H9 (cell line): Measurements from ENCODE around the gene TENM4. TPM values are rescaled to one million over a fixed set of nuclear protein-coding genes. Genes with fewer than 3 reads are reported as not detected.

Experiments used
- DNase-seq: peaks from one replicate; pipeline ENCODE4 v3.0.0-alpha.2; 2017
- H2AFZ ChIP-seq: one replicate; pipeline ENCODE4 v1.6.1; 2013; ENCODE audit warnings: mild to moderate bottlenecking, low read length, control low read depth, moderate library complexity
- H2AK5ac ChIP-seq: 2 replicates; pipeline ENCODE4 v1.6.1; 2013; ENCODE audit warnings: low read length, control low read depth, mixed read lengths; ENCODE audit not compliant: insufficient read length
- H2BK120ac ChIP-seq: one replicate; pipeline ENCODE4 v1.6.1; 2013; ENCODE audit warnings: low read depth, mild to moderate bottlenecking, low read length, control low read depth, inconsistent platforms; ENCODE audit not compliant: poor library complexity, severe bottlenecking
- H2BK12ac ChIP-seq: 2 replicates; pipeline ENCODE4 v1.6.1; 2013; ENCODE audit warnings: low read length, control low read depth, mixed read lengths, low read depth; ENCODE audit not compliant: insufficient read length
- H2BK15ac ChIP-seq: 2 replicates; pipeline ENCODE4 v1.6.1; 2013; ENCODE audit warnings: low read depth, low read length, control low read depth
- H2BK20ac ChIP-seq: one replicate; pipeline ENCODE4 v1.6.1; 2013; ENCODE audit warnings: low read depth, mild to moderate bottlenecking, low read length, control low read depth, inconsistent platforms; ENCODE audit not compliant: poor library complexity, severe bottlenecking
- H2BK5ac ChIP-seq: 2 replicates; pipeline ENCODE4 v1.6.1; 2013; ENCODE audit warnings: low read length, control low read depth, mixed read lengths; ENCODE audit not compliant: insufficient read length
- H3K14ac ChIP-seq: 2 replicates; pipeline ENCODE4 v1.6.1; 2013; ENCODE audit warnings: low read length, control low read depth; ENCODE audit not compliant: insufficient read depth
- H3K18ac ChIP-seq: 2 replicates; pipeline ENCODE4 v1.6.1; 2013; ENCODE audit warnings: low read depth, mild to moderate bottlenecking, mixed read lengths, low read length, control low read depth; ENCODE audit not compliant: insufficient read length
- H3K23ac ChIP-seq: 2 replicates; pipeline ENCODE4 v1.6.1; 2013; ENCODE audit warnings: low read length, control low read depth, mixed read lengths, low read depth; ENCODE audit not compliant: insufficient read length
- H3K23me2 ChIP-seq: 2 replicates; pipeline ENCODE4 v1.6.1; 2013; ENCODE audit warnings: low read depth, mild to moderate bottlenecking, mixed read lengths, low read length, control low read depth; ENCODE audit not compliant: insufficient read length, poor library complexity, severe bottlenecking
- H3K27ac ChIP-seq: 2 replicates; pipeline ENCODE4 v1.5.1; 2013; ENCODE audit warnings: low read length, control low read depth, mixed read lengths, low read depth; ENCODE audit not compliant: insufficient read length
- H3K27me3 ChIP-seq: 2 replicates; pipeline ENCODE4 v1.6.1; 2013; ENCODE audit warnings: low read length, control low read depth, inconsistent platforms; ENCODE audit not compliant: insufficient read depth
- H3K4ac ChIP-seq: 2 replicates; pipeline ENCODE4 v1.6.1; 2013; ENCODE audit warnings: low read depth, mild to moderate bottlenecking, control low read depth, inconsistent platforms, low read length, moderate library complexity
- H3K4me1 ChIP-seq: 2 replicates; pipeline ENCODE4 v1.6.1; 2013; ENCODE audit warnings: low read length, control low read depth, inconsistent platforms; ENCODE audit not compliant: insufficient read depth
- H3K4me2 ChIP-seq: 2 replicates; pipeline ENCODE4 v1.6.1; 2013; ENCODE audit warnings: low read length, control low read depth, mixed read lengths; ENCODE audit not compliant: insufficient read length, insufficient read depth
- H3K56ac ChIP-seq: 2 replicates; pipeline ENCODE4 v1.6.1; 2013; ENCODE audit warnings: low read depth, mild to moderate bottlenecking, mixed read lengths, low read length, control low read depth; ENCODE audit not compliant: insufficient read length
- H3K79me1 ChIP-seq: 2 replicates; pipeline ENCODE4 v1.6.1; 2013; ENCODE audit warnings: low read depth, mild to moderate bottlenecking, moderate library complexity, low read length, control low read depth, inconsistent platforms; ENCODE audit not compliant: insufficient read depth, poor library complexity, severe bottlenecking
- H3K79me2 ChIP-seq: 2 replicates; pipeline ENCODE4 v1.6.1; 2013; ENCODE audit warnings: low read length, control low read depth, inconsistent platforms; ENCODE audit not compliant: insufficient read depth
- H3K9ac ChIP-seq: 2 replicates; pipeline ENCODE4 v1.6.1; 2013; ENCODE audit warnings: low read length, control low read depth, mixed read lengths; ENCODE audit not compliant: insufficient read length; ENCODE audit errors: extremely low read depth
- H3K9me3 ChIP-seq: one replicate; pipeline ENCODE4 v1.6.1; 2013; ENCODE audit warnings: low read depth, low read length, inconsistent platforms; ENCODE audit not compliant: control insufficient read depth
- H3T11ph ChIP-seq: one replicate; pipeline ENCODE4 v1.6.1; 2013; ENCODE audit warnings: mild to moderate bottlenecking, low read length, control low read depth, inconsistent platforms
- H4K20me1 ChIP-seq: one replicate; pipeline ENCODE4 v1.6.1; 2013; ENCODE audit not compliant: control insufficient read depth, insufficient read length, insufficient read depth
- H4K5ac ChIP-seq: 2 replicates; pipeline ENCODE4 v1.6.1; 2013; ENCODE audit warnings: low read depth, mild to moderate bottlenecking, mixed read lengths, low read length, control low read depth; ENCODE audit not compliant: insufficient read length
- H4K8ac ChIP-seq: replicated peaks from 2 replicates; pipeline ENCODE4 v1.6.1; 2013; ENCODE audit warnings: low read length, control low read depth, mixed read lengths, low read depth; ENCODE audit not compliant: insufficient read length
- H4K91ac ChIP-seq: 2 replicates; pipeline ENCODE4 v1.6.1; 2013; ENCODE audit warnings: low read depth, mild to moderate bottlenecking, moderate library complexity, mixed read lengths, low read length, control low read depth; ENCODE audit not compliant: insufficient read length
- H3K27ac Mint-ChIP-seq, 3 experiments: 2 replicates in 2 of 3; 3 replicates in 1 of 3; pipeline ENCODE4 v1.8.0; 2020 to 2021; ENCODE audit warnings: mixed read lengths in 3 of 3, mild to moderate bottlenecking in 1 of 3, moderate library complexity in 1 of 3
- H3K27me3 Mint-ChIP-seq: 2 replicates; pipeline ENCODE4 v1.8.0; 2021; ENCODE audit warnings: low read depth, mild to moderate bottlenecking, moderate library complexity, mixed read lengths
- H3K36me3 Mint-ChIP-seq, 3 experiments: 2 replicates in 2 of 3; 3 replicates in 1 of 3; pipeline ENCODE4 v1.8.0; 2020 to 2021; ENCODE audit warnings: low read depth in 3 of 3, mixed read lengths in 3 of 3; ENCODE audit not compliant: insufficient read depth in 1 of 3
- H3K4me1 Mint-ChIP-seq, 2 experiments: 2 replicates each; pipeline ENCODE4 v1.8.0; 2020; ENCODE audit warnings: mixed read lengths in 2 of 2
- H3K4me3 Mint-ChIP-seq, 2 experiments: 2 replicates in 1 of 2; 3 replicates in 1 of 2; pipeline ENCODE4 v1.8.0; 2020 to 2021; ENCODE audit warnings: mild to moderate bottlenecking in 2 of 2, mixed read lengths in 2 of 2, moderate library complexity in 1 of 2
- H3K9me3 Mint-ChIP-seq, 2 experiments: 2 replicates in 1 of 2; 3 replicates in 1 of 2; pipeline ENCODE4 v1.8.0; 2020; ENCODE audit warnings: mild to moderate bottlenecking in 2 of 2, mixed read lengths in 2 of 2, moderate library complexity in 1 of 2
- WGBS: extraction: QIAGEN DNeasy Blood & Tissue Kit; methylation state at CpG from one replicate; pipeline ENCODE4 v1.1.7; 2013; ENCODE audit warnings: missing lambda C conversion rate, low lambda C conversion rate, mixed read lengths; ENCODE audit not compliant: insufficient read length; ENCODE audit errors: extremely low coverage; 5-methylcytosine and 5-hydroxymethylcytosine counted together
- total RNA-seq: library from RNA; stranded (reverse); gene quantifications from 2 replicates; pipeline ENCODE4 v1.2.1, GENCODE V29; 2021
- TF ChIP-seq, protein P1 (sequence below): fragments of 200-600 bp; sonication (generic); conservative IDR thresholded peaks from 3 replicates; pipeline ENCODE4 v1.8.0; 2021; ENCODE audit warnings: antibody characterized with exemption, mild to moderate bottlenecking

The TENM4 gene
- total RNA-seq, 1 experiment from 2014 or later = 4.6 TPM

DNA sequence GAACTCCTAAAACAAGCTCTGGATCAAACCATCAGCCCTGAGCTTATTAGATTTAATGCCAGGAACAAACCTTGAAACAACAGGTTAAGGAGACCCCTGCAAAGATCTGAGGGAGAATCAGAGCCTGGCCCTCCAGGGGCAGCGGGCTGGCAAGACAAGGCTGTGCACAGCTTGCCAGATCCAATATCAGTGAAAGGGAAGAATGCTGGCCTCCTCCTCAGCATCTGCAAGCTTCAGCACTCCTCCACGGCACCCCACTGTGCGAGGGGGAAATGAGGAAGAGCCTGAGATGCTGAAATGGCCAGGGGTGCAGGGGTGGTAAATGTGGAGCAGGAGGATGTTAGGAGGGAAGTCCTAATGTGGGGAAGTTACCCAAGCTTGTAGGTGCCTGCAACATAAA lies 167.0 kb downstream of the TENM4 start:
- no peak overlapping the region for H3T11ph ChIP-seq
- H2BK15ac ChIP-seq = no peak overlapping the region
- H4K91ac ChIP-seq = no peak overlapping the region
- H3K27ac ChIP-seq = no peak overlapping the region
- H3K4me1 Mint-ChIP-seq = peaks cover 26 to 38% of the 10 kb centered on the region in 2 experiments
- H3K4me2 ChIP-seq = no peak overlapping the region
- no peak overlapping the region for H3K14ac ChIP-seq
- no peak overlapping the region for H3K4ac ChIP-seq
- no peaks in the 10 kb centered on the region for H3K79me1 ChIP-seq
- H3K23ac ChIP-seq = no peak overlapping the region
- H4K5ac ChIP-seq = no peak overlapping the region
- no peak overlapping the region for H2AFZ ChIP-seq
- H3K27ac Mint-ChIP-seq = peak overlapping the region in 1 of 3 experiments; percentile 34; a peak in 1 of 7 replicates
- H3K27me3 ChIP-seq = no peaks in the 10 kb centered on the region
- H3K9me3 ChIP-seq = no peaks in the 10 kb centered on the region
- no peaks in the 10 kb centered on the region for H4K20me1 ChIP-seq
- no peak overlapping the region for H3K56ac ChIP-seq
- no peaks in the 10 kb centered on the region; the same call in 1 of the 2 replicates for H3K4me1 ChIP-seq
- H3K27me3 Mint-ChIP-seq = no peaks in the 10 kb centered on the region
- no peak overlapping the region for H2AK5ac ChIP-seq
- no peak for DNase-seq
- H4K8ac ChIP-seq = no peak overlapping the region
- no peaks in the 10 kb centered on the region for H3K9me3 Mint-ChIP-seq
- no peaks in the 10 kb centered on the region; a peak in 2 of 7 replicates for H3K36me3 Mint-ChIP-seq
- H2BK120ac ChIP-seq = no peak overlapping the region
- H3K79me2 ChIP-seq = no peaks in the 10 kb centered on the region
- TF ChIP-seq, protein P1, sequence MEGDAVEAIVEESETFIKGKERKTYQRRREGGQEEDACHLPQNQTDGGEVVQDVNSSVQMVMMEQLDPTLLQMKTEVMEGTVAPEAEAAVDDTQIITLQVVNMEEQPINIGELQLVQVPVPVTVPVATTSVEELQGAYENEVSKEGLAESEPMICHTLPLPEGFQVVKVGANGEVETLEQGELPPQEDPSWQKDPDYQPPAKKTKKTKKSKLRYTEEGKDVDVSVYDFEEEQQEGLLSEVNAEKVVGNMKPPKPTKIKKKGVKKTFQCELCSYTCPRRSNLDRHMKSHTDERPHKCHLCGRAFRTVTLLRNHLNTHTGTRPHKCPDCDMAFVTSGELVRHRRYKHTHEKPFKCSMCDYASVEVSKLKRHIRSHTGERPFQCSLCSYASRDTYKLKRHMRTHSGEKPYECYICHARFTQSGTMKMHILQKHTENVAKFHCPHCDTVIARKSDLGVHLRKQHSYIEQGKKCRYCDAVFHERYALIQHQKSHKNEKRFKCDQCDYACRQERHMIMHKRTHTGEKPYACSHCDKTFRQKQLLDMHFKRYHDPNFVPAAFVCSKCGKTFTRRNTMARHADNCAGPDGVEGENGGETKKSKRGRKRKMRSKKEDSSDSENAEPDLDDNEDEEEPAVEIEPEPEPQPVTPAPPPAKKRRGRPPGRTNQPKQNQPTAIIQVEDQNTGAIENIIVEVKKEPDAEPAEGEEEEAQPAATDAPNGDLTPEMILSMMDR = no peak
- no peak overlapping the region for H3K18ac ChIP-seq
- H2BK5ac ChIP-seq = no peak overlapping the region
- H3K4me3 Mint-ChIP-seq = no peak overlapping the region; a peak in 1 of 5 replicates
- no CpG with 5 or more reads among the region's 3 CpGs for WGBS
- H3K23me2 ChIP-seq = no peaks in the 10 kb centered on the region
- no peak overlapping the region for H2BK12ac ChIP-seq
- H2BK20ac ChIP-seq = no peak overlapping the region
- no peak overlapping the region for H3K9ac ChIP-seq
